GM12878 (cell line): ENCODE results near the gene MAML2. TPM values are rescaled to one million over a fixed set of nuclear protein-coding genes. Genes with fewer than 3 reads are reported as not detected.

Experiments used
- ATAC-seq: fragments of 200-7000 bp; cut with Tn5 transposase; 3 replicates; pipeline ENCODE4 v1.9.1; 2020; ENCODE audit warnings: mild to moderate bottlenecking, moderate library complexity
- BruUV-seq: library from RNA; stranded (reverse); fragments of 400-500 nt; replicated peaks from 2 replicates; lab custom pipeline; 2021; lab: Mats Ljungman, UMichigan
- CTCF ChIA-PET: fragments of 300-600 bp; sonication (Branson Sonifier 250); formaldehyde crosslinking; extraction: SDS; loops from one replicate; lab custom pipeline; 2021; ENCODE audit warnings: inconsistent platforms; lab: Yijun Ruan, JAX
- POLR2A ChIA-PET: fragments of 350-600 bp; formaldehyde crosslinking; extraction: SDS; loops from one replicate; lab custom pipeline; 2021; ENCODE audit warnings: inconsistent platforms; lab: Charles Lee
- RAD21 ChIA-PET: fragments of 300-600 bp; sonication (Branson Sonifier 250); formaldehyde crosslinking; loops from one replicate; lab custom pipeline; 2023; ENCODE audit warnings: antibody characterized with exemption; ENCODE audit not compliant: unreplicated experiment; lab: Charles Lee
- SMC1A ChIA-PET: fragments of 300-600 bp; sonication (Branson Sonifier 250); formaldehyde crosslinking; loops from one replicate; lab custom pipeline; 2023; ENCODE audit not compliant: unreplicated experiment, uncharacterized antibody; lab: Charles Lee
- DNase-seq: peaks from one replicate; pipeline ENCODE4 v3.0.0-alpha.2; 2011; ENCODE audit warnings: low read depth, low spot score
- FAIRE-seq: peaks from 3 replicates; lab custom pipeline; 2011; peaks lifted over from hg19 to GRCh38; lab: Jason Lieb, UNC
- H2AFZ ChIP-seq: 2 replicates; pipeline ENCODE4 v1.6.0; 2011; ENCODE audit warnings: low read depth, low read length, control low read depth; ENCODE audit not compliant: control insufficient read depth
- H3K27ac ChIP-seq: 2 replicates; pipeline ENCODE4 v1.5.1; 2011; ENCODE audit warnings: control low read depth; ENCODE audit not compliant: control insufficient read depth, insufficient read depth
- H3K27me3 ChIP-seq, 2 experiments: replicated peaks in 1 of 2; 2 replicates each; pipeline versions ENCODE4 v1.6.0 to v1.6.1; 2011; ENCODE audit warnings: low read length in 1 of 2; ENCODE audit not compliant: control insufficient read depth in 2 of 2, insufficient read depth in 2 of 2
- H3K36me3 ChIP-seq, 2 experiments: 2 replicates each; pipeline ENCODE4 v1.5.1; 2011; ENCODE audit warnings: low read length in 1 of 2; ENCODE audit not compliant: control insufficient read depth in 2 of 2, insufficient read depth in 2 of 2
- H3K4me1 ChIP-seq: 2 replicates; pipeline ENCODE4 v1.6.1; 2011; ENCODE audit warnings: mild to moderate bottlenecking, low read length, moderate library complexity, mixed read lengths; ENCODE audit not compliant: control insufficient read depth, insufficient read depth
- H3K4me2 ChIP-seq: 2 replicates; pipeline ENCODE4 v1.6.0; 2011; ENCODE audit warnings: control low read depth; ENCODE audit not compliant: control insufficient read depth, insufficient read depth
- H3K4me3 ChIP-seq: fragments of 200-600 bp; sonication (generic); 2 replicates; pipeline ENCODE4 v1.5.1; 2016
- H3K79me2 ChIP-seq: 2 replicates; pipeline ENCODE4 v1.6.0; 2011; ENCODE audit warnings: low read length; ENCODE audit not compliant: control insufficient read depth, insufficient read depth
- H3K9ac ChIP-seq: 2 replicates; pipeline ENCODE4 v1.8.0; 2011; ENCODE audit warnings: low read length, control low read depth, mixed read lengths; ENCODE audit not compliant: control insufficient read depth, insufficient read depth
- H3K9me3 ChIP-seq: replicated peaks from 3 replicates; pipeline ENCODE4 v1.5.1; 2011; ENCODE audit warnings: mild to moderate bottlenecking, low read length; ENCODE audit not compliant: control insufficient read depth, insufficient read depth
- H4K20me1 ChIP-seq: 2 replicates; pipeline ENCODE4 v1.6.0; 2011; ENCODE audit not compliant: control insufficient read depth, insufficient read depth
- ASH2L ChIP-seq: fragments of 300-600, 200-600 bp; sonication (generic); IDR thresholded peaks from 2 replicates; pipeline ENCODE4 v1.6.1; 2017; ENCODE audit warnings: low read depth, mild to moderate bottlenecking, borderline replicate concordance
- BMI1 ChIP-seq: fragments of 450-650 bp; IDR thresholded peaks from 2 replicates; pipeline ENCODE4 v1.6.1; 2016; ENCODE audit warnings: mild to moderate bottlenecking, moderate library complexity, borderline replicate concordance
- CHD2 ChIP-seq: IDR thresholded peaks from 2 replicates; pipeline ENCODE4 v1.6.1; 2011; ENCODE audit warnings: low read depth, low read length, improper control_type of control experiment, borderline replicate concordance
- CREM ChIP-seq: IDR thresholded peaks from 2 replicates; pipeline ENCODE4 v1.6.1; 2014; ENCODE audit warnings: antibody characterized with exemption, low read depth
- DPF2 ChIP-seq: fragments of 450-650 bp; IDR thresholded peaks from 2 replicates; pipeline ENCODE4 v1.6.1; 2017; ENCODE audit warnings: mild to moderate bottlenecking
- EP300 ChIP-seq, 2 experiments: fragments of 150-350 bp in 1 of 2; IDR thresholded peaks; 2 replicates each; pipeline ENCODE4 v1.6.1; 2011 to 2012; ENCODE audit warnings: low read depth in 2 of 2, low read length in 2 of 2, borderline replicate concordance in 1 of 2, improper control_type of control experiment in 1 of 2, inconsistent platforms in 1 of 2; ENCODE audit not compliant: control insufficient read depth in 1 of 2
- FOXK2 ChIP-seq: fragments of 450-650 bp; IDR thresholded peaks from 2 replicates; pipeline ENCODE4 v1.6.1; 2017; ENCODE audit warnings: mild to moderate bottlenecking, moderate library complexity
- POLR2AphosphoS2 ChIP-seq: IDR thresholded peaks from 2 replicates; pipeline ENCODE4 v1.6.1; 2011; ENCODE audit warnings: low read depth, mild to moderate bottlenecking, low read length, improper control_type of control experiment, moderate library complexity
- POLR2AphosphoS5 ChIP-seq: IDR thresholded peaks from 2 replicates; pipeline ENCODE4 v1.6.1; 2011; ENCODE audit warnings: mild to moderate bottlenecking, low read length, inconsistent platforms
- WGBS: methylation state at CpG from one replicate; pipeline ENCODE4 v1.1.6; 2016; ENCODE audit warnings: low lambda C conversion rate; ENCODE audit not compliant: insufficient replicate concordance, insufficient coverage; ENCODE audit errors: missing lambda C conversion rate; 5-methylcytosine and 5-hydroxymethylcytosine counted together
- in situ Hi-C: fragments of 300-500 bp; cut with MboI; formaldehyde crosslinking; loops from 9 replicates; pipeline ENCODE4 v1.14.3; 2018; ENCODE audit warnings: mixed read lengths
- intact Hi-C: fragments of 100-400 bp; cut with micrococcal nuclease; formaldehyde crosslinking; loops from one replicate; pipeline ENCODE4 v1.14.2; 2022; ENCODE audit not compliant: unreplicated experiment
- polyA plus RNA-seq, 11 experiments: library from polyadenylated mRNA; depleted of rRNA in 4 of 11; unstranded in 6 of 11; stranded (reverse) in 5 of 11; fragments of >200 nt; fragmentation: Nextera tagmentation in 4 of 11; fragmentation: Illumina TruSeq in 1 of 11; extraction: Ambion mirVana in 4 of 11; extraction: Trizol in 1 of 11; gene quantifications; 1 replicate in 1 of 11; 2 replicates in 10 of 11; pipeline versions ENCODE4 v1.2.1 to v1.2.3, GENCODE V29; 2011 to 2016; ENCODE audit warnings: inconsistent platforms in 2 of 11, missing spikeins in 2 of 11, low read depth in 1 of 11
- total RNA-seq, 4 experiments: library from RNA; depleted of rRNA in 3 of 4; stranded (reverse); fragments of >200 nt in 3 of 4; fragmentation: Illumina TruSeq in 1 of 4; extraction: Trizol in 1 of 4; gene quantifications; 2 replicates each; pipeline versions ENCODE4 v1.2.1 to v1.2.3, GENCODE V29; 2013 to 2021
- TF ChIP-seq, protein P1 (sequence below): IDR thresholded peaks from 2 replicates; pipeline ENCODE4 v1.6.1; 2012; ENCODE audit warnings: low read length, inconsistent platforms
- TF ChIP-seq, protein P2 (sequence below): fragments of 450-650 bp; IDR thresholded peaks from 2 replicates; pipeline ENCODE4 v1.6.1; 2017; ENCODE audit warnings: low read depth, mild to moderate bottlenecking, moderate library complexity
- TF ChIP-seq, protein P3 (sequence below): IDR thresholded peaks from 2 replicates; pipeline ENCODE4 v1.6.1; 2012; ENCODE audit warnings: improper control_type of control experiment, low read depth, low read length; ENCODE audit not compliant: insufficient replicate concordance

MAML2 gene
- total and polyA plus RNA-seq, 10 of the 15 experiments (the other 5 are each of a cell fraction or from before 2014, with no cell fraction given): 2.5 to 15.1 (median 12.0) TPM

DNA sequence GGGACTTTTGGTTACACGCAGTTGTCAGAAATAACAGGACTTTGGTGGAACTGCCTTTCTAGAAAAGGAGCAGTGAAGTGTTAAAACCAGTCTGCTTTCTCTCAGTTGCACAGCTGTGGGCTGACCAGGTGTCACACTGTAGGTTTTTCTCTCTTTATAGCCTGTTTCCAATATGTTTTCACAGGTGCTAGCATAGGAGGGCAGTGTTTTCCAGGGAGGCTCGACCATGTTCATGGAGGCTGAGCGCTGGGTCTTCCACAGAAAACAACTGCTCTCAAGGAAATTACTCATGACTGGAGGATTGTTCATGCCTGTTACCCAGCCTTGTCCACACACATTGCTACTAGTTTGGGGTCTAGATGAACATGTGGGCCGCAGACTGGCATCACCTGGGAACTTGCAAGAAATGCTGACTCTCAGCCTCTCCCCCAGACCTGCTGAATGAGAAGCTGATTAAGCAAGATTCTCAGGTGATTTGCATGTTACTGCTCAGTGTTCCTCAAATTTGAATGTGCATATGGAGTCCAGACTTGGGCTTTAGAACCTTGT lies 157.7 kb downstream of the MAML2 start:
- DNase-seq: peak; percentile 75
- H3K27ac ChIP-seq: peak overlapping the region; percentile 90
- H3K36me3 ChIP-seq: no peaks in the 10 kb centered on the region
- ChIA-PET RAD21 (interaction anchor here (0.9 to 3.1 kb wide), 10 partner anchors 9 to 156 kb away, joined by 3 to 43 read pairs (median 4); partner anchors contain the start of gene MAML2), SMC1A (interaction anchor here (0.5 to 3.0 kb wide), 22 partner anchors 10 to 1028 kb away, joined by 3 to 21 read pairs (median 4); partner anchors contain the start of gene MAML2), CTCF (interaction anchor here (0.6 to 9.7 kb wide), 9 partner anchors 28 to 209 kb away, joined by 3 to 86 read pairs (median 3); partner anchors contain the start of gene MAML2), POLR2A (no interaction called here)
- H4K20me1 ChIP-seq: no peaks in the 10 kb centered on the region
- ATAC-seq: peak; percentile 75
- H3K4me1 ChIP-seq: peaks cover 68% of the 10 kb centered on the region
- H3K9me3 ChIP-seq: no peaks in the 10 kb centered on the region
- H3K4me3 ChIP-seq: no peak overlapping the region
- in situ Hi-C loops (no loop called here), intact Hi-C loops (loop anchor here (1.0 to 5.0 kb wide), 3 partner anchors 30 to 207 kb away; partner anchors contain the start of gene JRKL)
- peak overlapping the region; percentile 83 for H3K4me2 ChIP-seq
- H3K79me2 ChIP-seq: peaks cover 21% of the 10 kb centered on the region
- H3K9ac ChIP-seq: peak overlapping the region; percentile 59
- WGBS: 16% methylated on average over 4 of the region's 4 CpGs
- peak; percentile 38 for FAIRE-seq
- H3K27me3 ChIP-seq: no peaks in the 10 kb centered on the region
- BruUV-seq: no TSS peak
- H2AFZ ChIP-seq: no peak overlapping the region
- TF ChIP-seq, protein P1, sequence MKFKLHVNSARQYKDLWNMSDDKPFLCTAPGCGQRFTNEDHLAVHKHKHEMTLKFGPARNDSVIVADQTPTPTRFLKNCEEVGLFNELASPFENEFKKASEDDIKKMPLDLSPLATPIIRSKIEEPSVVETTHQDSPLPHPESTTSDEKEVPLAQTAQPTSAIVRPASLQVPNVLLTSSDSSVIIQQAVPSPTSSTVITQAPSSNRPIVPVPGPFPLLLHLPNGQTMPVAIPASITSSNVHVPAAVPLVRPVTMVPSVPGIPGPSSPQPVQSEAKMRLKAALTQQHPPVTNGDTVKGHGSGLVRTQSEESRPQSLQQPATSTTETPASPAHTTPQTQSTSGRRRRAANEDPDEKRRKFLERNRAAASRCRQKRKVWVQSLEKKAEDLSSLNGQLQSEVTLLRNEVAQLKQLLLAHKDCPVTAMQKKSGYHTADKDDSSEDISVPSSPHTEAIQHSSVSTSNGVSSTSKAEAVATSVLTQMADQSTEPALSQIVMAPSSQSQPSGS: peak; percentile 84
- no peak for TF ChIP-seq BMI1
- TF ChIP-seq DPF2: peak; percentile 48; the same call in 1 of the 2 replicates
- TF ChIP-seq POLR2AphosphoS5: no peak
- TF ChIP-seq CREM: 0 out of 2 replicates have a peak, but pooled peaks have one; percentile 18
- no peak for TF ChIP-seq EP300 (IDR thresholded peaks at IDR 0.05; ENCODE audit: borderline replicate concordance in 1 of 2, control insufficient read depth in 1 of 2, low read depth in 2 of 2, low read length in 2 of 2)
- peak; percentile 29; the same call in 1 of the 2 replicates for TF ChIP-seq CHD2
- TF ChIP-seq, protein P2, sequence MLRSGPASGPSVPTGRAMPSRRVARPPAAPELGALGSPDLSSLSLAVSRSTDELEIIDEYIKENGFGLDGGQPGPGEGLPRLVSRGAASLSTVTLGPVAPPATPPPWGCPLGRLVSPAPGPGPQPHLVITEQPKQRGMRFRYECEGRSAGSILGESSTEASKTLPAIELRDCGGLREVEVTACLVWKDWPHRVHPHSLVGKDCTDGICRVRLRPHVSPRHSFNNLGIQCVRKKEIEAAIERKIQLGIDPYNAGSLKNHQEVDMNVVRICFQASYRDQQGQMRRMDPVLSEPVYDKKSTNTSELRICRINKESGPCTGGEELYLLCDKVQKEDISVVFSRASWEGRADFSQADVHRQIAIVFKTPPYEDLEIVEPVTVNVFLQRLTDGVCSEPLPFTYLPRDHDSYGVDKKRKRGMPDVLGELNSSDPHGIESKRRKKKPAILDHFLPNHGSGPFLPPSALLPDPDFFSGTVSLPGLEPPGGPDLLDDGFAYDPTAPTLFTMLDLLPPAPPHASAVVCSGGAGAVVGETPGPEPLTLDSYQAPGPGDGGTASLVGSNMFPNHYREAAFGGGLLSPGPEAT: peak; percentile 71
- no peak for TF ChIP-seq ASH2L
- TF ChIP-seq, protein P3, sequence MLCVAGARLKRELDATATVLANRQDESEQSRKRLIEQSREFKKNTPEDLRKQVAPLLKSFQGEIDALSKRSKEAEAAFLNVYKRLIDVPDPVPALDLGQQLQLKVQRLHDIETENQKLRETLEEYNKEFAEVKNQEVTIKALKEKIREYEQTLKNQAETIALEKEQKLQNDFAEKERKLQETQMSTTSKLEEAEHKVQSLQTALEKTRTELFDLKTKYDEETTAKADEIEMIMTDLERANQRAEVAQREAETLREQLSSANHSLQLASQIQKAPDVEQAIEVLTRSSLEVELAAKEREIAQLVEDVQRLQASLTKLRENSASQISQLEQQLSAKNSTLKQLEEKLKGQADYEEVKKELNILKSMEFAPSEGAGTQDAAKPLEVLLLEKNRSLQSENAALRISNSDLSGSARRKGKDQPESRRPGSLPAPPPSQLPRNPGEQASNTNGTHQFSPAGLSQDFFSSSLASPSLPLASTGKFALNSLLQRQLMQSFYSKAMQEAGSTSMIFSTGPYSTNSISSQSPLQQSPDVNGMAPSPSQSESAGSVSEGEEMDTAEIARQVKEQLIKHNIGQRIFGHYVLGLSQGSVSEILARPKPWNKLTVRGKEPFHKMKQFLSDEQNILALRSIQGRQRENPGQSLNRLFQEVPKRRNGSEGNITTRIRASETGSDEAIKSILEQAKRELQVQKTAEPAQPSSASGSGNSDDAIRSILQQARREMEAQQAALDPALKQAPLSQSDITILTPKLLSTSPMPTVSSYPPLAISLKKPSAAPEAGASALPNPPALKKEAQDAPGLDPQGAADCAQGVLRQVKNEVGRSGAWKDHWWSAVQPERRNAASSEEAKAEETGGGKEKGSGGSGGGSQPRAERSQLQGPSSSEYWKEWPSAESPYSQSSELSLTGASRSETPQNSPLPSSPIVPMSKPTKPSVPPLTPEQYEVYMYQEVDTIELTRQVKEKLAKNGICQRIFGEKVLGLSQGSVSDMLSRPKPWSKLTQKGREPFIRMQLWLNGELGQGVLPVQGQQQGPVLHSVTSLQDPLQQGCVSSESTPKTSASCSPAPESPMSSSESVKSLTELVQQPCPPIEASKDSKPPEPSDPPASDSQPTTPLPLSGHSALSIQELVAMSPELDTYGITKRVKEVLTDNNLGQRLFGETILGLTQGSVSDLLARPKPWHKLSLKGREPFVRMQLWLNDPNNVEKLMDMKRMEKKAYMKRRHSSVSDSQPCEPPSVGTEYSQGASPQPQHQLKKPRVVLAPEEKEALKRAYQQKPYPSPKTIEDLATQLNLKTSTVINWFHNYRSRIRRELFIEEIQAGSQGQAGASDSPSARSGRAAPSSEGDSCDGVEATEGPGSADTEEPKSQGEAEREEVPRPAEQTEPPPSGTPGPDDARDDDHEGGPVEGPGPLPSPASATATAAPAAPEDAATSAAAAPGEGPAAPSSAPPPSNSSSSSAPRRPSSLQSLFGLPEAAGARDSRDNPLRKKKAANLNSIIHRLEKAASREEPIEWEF: no peak
- TF ChIP-seq FOXK2: no peak
- TF ChIP-seq POLR2AphosphoS2: no peak
